LNCAP (cell line): Measurements from ENCODE around the gene PSKH1.

ENCODE experiments used
- TF ChIP-seq, protein P1 (sequence below): fragments of 450-650 bp; IDR thresholded peaks from 2 replicates; pipeline ENCODE4 v1.5.1; 2017; ENCODE audit warnings: mild to moderate bottlenecking

The PSKH1 gene

DNA sequence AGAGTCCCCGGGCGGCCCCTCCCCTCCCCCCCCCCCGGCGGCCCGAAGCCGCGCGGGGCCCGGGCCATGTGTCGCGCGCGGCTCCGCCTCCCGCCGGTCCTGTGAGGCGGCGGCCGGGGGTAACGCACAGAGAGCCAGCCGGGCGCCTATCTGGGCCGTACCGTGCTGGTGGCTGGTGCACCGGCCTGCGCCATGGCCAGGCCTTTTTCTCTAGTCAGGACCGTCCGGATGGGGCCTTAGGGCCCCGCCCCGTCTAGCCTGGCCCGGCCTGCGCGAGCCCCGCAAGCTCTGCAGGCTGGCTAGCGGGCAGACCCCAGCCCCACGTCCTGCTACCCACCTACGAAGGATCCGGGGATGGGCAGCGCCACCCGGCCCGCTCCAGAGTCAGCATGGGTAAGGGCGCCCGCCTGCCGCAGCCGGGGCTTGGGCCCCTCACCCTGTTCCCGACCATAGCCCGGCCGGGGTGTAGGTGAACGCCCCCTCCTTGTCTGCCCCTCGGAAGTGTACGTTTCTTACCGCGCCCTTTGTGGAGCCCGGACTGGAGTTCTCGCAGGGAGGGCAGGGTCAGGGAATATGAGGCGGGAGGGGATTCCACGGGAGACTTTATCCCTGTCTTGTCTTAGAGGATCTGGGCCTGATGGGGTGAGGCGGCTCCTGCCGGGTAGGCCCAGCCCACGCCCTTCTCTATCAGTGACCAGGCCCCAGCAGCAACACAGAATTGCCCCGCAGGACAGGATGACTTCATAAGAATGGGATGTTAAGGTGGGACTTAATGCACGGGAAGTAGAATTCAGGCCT, 45.8 kb upstream of the PSKH1 start, which contains the start of gene CENPT:
Gene CENPT, minus strand, starts transcription at position 630 of the 798 bp plus-strand sequence. CDS start 13,834 bp downstream, outside the sequence.
- TF ChIP-seq, protein P1, sequence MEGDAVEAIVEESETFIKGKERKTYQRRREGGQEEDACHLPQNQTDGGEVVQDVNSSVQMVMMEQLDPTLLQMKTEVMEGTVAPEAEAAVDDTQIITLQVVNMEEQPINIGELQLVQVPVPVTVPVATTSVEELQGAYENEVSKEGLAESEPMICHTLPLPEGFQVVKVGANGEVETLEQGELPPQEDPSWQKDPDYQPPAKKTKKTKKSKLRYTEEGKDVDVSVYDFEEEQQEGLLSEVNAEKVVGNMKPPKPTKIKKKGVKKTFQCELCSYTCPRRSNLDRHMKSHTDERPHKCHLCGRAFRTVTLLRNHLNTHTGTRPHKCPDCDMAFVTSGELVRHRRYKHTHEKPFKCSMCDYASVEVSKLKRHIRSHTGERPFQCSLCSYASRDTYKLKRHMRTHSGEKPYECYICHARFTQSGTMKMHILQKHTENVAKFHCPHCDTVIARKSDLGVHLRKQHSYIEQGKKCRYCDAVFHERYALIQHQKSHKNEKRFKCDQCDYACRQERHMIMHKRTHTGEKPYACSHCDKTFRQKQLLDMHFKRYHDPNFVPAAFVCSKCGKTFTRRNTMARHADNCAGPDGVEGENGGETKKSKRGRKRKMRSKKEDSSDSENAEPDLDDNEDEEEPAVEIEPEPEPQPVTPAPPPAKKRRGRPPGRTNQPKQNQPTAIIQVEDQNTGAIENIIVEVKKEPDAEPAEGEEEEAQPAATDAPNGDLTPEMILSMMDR: no peak

DNA sequence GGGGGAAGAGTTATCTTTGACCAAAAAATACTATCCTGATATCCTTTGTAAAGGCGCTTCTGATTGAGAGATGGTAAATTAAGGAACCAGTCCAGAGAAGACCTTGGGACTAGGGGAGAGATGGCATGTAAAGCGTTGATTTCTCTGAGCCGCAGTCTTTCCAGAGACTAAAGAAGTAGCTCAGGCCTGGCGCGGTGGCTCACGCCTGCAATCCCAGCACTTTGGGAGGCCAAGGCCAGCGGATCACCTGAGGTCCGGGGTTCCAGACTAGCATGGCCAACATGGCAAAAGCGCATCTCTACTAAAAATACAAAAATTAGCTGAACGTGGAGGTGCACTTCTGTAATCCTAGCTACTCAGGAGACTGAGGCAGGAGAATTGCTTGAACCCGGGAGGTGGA, 44.9 kb upstream of the PSKH1 start:
- TF ChIP-seq, protein P1: no peak

- TF ChIP-seq, protein P1: no peak
Measured at GRCh38 chr16:67853670-67854069, 39.4 kb upstream of the PSKH1 start.

DNA sequence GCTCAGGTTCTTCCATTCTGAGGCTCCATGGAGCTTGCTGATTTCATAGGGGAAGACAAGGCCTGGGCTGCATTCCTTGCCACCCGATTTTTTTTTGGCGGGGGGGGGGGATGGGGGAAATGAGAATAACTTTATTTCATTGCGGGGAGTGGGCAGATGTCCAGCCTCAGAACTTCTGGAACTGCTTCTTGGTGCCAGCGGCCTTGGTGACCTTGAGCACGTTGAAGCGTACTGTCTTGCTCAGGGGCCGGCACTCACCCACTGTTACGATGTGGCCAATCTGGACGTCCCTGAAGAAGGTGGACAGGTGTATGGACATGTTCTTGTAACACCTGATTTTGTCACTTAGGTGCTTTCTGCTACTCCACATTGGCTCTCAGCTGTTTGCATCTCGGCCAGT, 37.3 kb upstream of the PSKH1 start:
- TF ChIP-seq, protein P1: no peak

GRCh38 chr16:67856927-67857546, 36.0 kb upstream of the PSKH1 start:
- TF ChIP-seq, protein P1: no peak

- TF ChIP-seq, protein P1: no peak
Measured at GRCh38 chr16:67857547-67858233, 35.4 kb upstream of the PSKH1 start.

GRCh38 chr16:67858500-67858899, 34.6 kb upstream of the PSKH1 start:
- TF ChIP-seq, protein P1: no peak
